Fibroblast of lung (primary cell): ENCODE measurements around the gene ARMC9.

ENCODE experiments used
- EZH2 ChIP-seq: IDR thresholded peaks from 2 replicates; pipeline ENCODE4 v1.5.1; 2012; ENCODE audit warnings: low read length, control low read depth, mild to moderate bottlenecking; ENCODE audit errors: missing control alignments
- TF ChIP-seq, protein P1 (sequence below), 2 donors: IDR thresholded peaks in 1 of 2; conservative IDR thresholded peaks in 1 of 2; 1 replicate in 1 of 2; 2 replicates in 1 of 2; pipeline ENCODE4 v1.5.1; 2011 to 2012; ENCODE audit warnings: low read length in 2 of 2, control low read depth in 1 of 2, inconsistent platforms in 1 of 2, low read depth in 1 of 2, mild to moderate bottlenecking in 1 of 2

DNA sequence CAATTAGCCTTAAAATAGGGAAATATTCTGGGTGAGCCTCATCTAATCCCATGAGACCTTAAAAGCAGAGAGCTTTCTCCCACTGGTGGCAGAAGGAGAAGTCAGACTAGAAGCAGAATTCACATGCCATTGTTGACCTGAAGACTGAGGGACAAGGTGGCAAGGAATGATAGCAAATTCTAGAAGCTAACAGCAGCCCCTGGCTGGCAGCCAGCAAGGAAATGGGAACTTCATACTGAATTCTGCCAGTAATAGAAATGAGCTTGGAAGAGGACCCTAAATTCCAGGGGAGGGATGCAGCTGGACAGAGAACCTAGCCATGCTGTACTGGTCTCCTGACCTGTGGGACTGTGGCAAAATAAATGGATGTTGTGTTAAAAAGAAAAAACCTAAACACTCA is 216.6 kb downstream of the ARMC9 start:
- TF ChIP-seq, protein P1, sequence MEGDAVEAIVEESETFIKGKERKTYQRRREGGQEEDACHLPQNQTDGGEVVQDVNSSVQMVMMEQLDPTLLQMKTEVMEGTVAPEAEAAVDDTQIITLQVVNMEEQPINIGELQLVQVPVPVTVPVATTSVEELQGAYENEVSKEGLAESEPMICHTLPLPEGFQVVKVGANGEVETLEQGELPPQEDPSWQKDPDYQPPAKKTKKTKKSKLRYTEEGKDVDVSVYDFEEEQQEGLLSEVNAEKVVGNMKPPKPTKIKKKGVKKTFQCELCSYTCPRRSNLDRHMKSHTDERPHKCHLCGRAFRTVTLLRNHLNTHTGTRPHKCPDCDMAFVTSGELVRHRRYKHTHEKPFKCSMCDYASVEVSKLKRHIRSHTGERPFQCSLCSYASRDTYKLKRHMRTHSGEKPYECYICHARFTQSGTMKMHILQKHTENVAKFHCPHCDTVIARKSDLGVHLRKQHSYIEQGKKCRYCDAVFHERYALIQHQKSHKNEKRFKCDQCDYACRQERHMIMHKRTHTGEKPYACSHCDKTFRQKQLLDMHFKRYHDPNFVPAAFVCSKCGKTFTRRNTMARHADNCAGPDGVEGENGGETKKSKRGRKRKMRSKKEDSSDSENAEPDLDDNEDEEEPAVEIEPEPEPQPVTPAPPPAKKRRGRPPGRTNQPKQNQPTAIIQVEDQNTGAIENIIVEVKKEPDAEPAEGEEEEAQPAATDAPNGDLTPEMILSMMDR (conservative IDR thresholded peaks at IDR 0.05 in 1 of 2, IDR thresholded peaks at IDR 0.05 in 1 of 2; ENCODE audit: low read depth in 1 of 2, low read length in 2 of 2) = no peak
- TF ChIP-seq EZH2 = no peak
